K562 (cell line): ENCODE results near the gene NPHP1. TPM values are rescaled to one million over a fixed set of nuclear protein-coding genes. Genes with fewer than 3 reads are reported as not detected.
A peak's percentile ranks its signal among the peaks of the same experiment; 100 is the strongest.

ENCODE experiments used
- CHD4 ChIP-seq: fragments of 200-600 bp; sonication (generic); IDR thresholded peaks from 3 replicates; pipeline ENCODE4 v1.6.1; 2012; ENCODE audit warnings: low read depth, mild to moderate bottlenecking, mixed read lengths, low read length, inconsistent platforms; ENCODE audit not compliant: insufficient read depth, insufficient replicate concordance, poor library complexity, severe bottlenecking
- FOXK2 ChIP-seq, 2 experiments: fragments of 450-650 bp; IDR thresholded peaks in 1 of 2; conservative IDR thresholded peaks in 1 of 2; 2 replicates each; pipeline ENCODE4 v1.6.1; 2016; ENCODE audit warnings: low read depth in 2 of 2, mild to moderate bottlenecking in 1 of 2
- KLF16 ChIP-seq: IDR thresholded peaks from 2 replicates; pipeline ENCODE4 v1.6.1; 2016; ENCODE audit warnings: antibody characterized with exemption
- NR2C2 ChIP-seq, 2 experiments: fragments of 200-800 bp in 1 of 2; sonication (Bioruptor generic) in 1 of 2; sonication (generic) in 1 of 2; formaldehyde crosslinking in 1 of 2; IDR thresholded peaks; 2 replicates each; pipeline versions ENCODE4 v1.6.1 to v1.8.0; 2016 to 2022; ENCODE audit warnings: mild to moderate bottlenecking in 1 of 2, missing compliant biosample characterization in 1 of 2, missing genetic modification characterization in 1 of 2, missing genetic modification reagents in 1 of 2
- OTX1 ChIP-seq: fragments of 450-650 bp; formaldehyde crosslinking; IDR thresholded peaks from 2 replicates; pipeline ENCODE4 v1.4.0; 2022; ENCODE audit warnings: mild to moderate bottlenecking
- PCBP2 ChIP-seq: fragments of 200-400 bp; formaldehyde crosslinking; IDR thresholded peaks from 2 replicates; pipeline ENCODE4 v1.6.1; 2018; ENCODE audit warnings: low read length, low read depth, mild to moderate bottlenecking, moderate library complexity; ENCODE audit not compliant: poor library complexity, severe bottlenecking
- POLR2A ChIP-seq: fragments of 450-650 bp; conservative IDR thresholded peaks from 2 replicates; pipeline ENCODE4 v1.6.1; 2016
- SAFB ChIP-seq: fragments of 200-400 bp; formaldehyde crosslinking; IDR thresholded peaks from 2 replicates; pipeline ENCODE4 v1.6.1; 2017; ENCODE audit warnings: low read depth, low read length, borderline replicate concordance
- ZFP36 ChIP-seq: fragments of 150-350 bp; IDR thresholded peaks from 2 replicates; pipeline ENCODE4 v1.6.1; 2018; ENCODE audit warnings: low read length, low read depth; ENCODE audit not compliant: partially characterized antibody
- ZNF217 ChIP-seq: sonication (generic); formaldehyde crosslinking; IDR thresholded peaks from 2 replicates; pipeline ENCODE4 v1.8.0; 2022; ENCODE audit warnings: mild to moderate bottlenecking, missing genetic modification reagents
- ZNF57 ChIP-seq: fragments of 450-650 bp; formaldehyde crosslinking; IDR thresholded peaks from 2 replicates; pipeline ENCODE4 v1.4.0; 2020; ENCODE audit warnings: mild to moderate bottlenecking, moderate library complexity
- polyA plus RNA-seq, 8 experiments: library from polyadenylated mRNA; depleted of rRNA in 4 of 8; stranded (reverse) in 5 of 8; unstranded in 3 of 8; fragments of >200 nt; fragmentation: Nextera tagmentation in 2 of 8; fragmentation: Illumina TruSeq in 1 of 8; extraction: Ambion mirVana in 2 of 8; extraction: Trizol in 1 of 8; gene quantifications; 2 replicates each; pipeline versions ENCODE4 v1.2.1 to v1.2.3, GENCODE V29; 2011 to 2014; ENCODE audit warnings: inconsistent platforms in 1 of 8, missing spikeins in 1 of 8
- total RNA-seq, 7 experiments: library from RNA; depleted of rRNA in 6 of 7; stranded (reverse); fragments of >200 nt in 6 of 7; fragmentation: Illumina TruSeq in 2 of 7; extraction: Trizol in 2 of 7; gene quantifications; 2 replicates each; pipeline versions ENCODE4 v1.2.1 to v1.2.3, GENCODE V29; 2011 to 2021; ENCODE audit warnings: low replicate concordance in 1 of 7
- TF ChIP-seq, protein P1 (sequence below): fragments of 250-450 bp; sonication (Bioruptor Pico); IDR thresholded peaks from 2 replicates; pipeline ENCODE4 v1.8.0; 2022; ENCODE audit warnings: moderate library complexity, mild to moderate bottlenecking, inconsistent platforms
- TF ChIP-seq, protein P2 (sequence below): fragments of 250-450 bp; sonication (Bioruptor Pico); IDR thresholded peaks from 2 replicates; pipeline ENCODE4 v1.5.0; 2022; ENCODE audit warnings: mild to moderate bottlenecking
- TF ChIP-seq, protein P3 (sequence below): fragments of 250-450 bp; sonication (Bioruptor Pico); IDR thresholded peaks from 2 replicates; pipeline ENCODE4 v1.8.0; 2022; ENCODE audit warnings: inconsistent platforms
- TF ChIP-seq, protein P4 (sequence below): IDR thresholded peaks from 2 replicates; pipeline ENCODE4 v1.6.1; 2011; ENCODE audit warnings: borderline replicate concordance, low read depth, mild to moderate bottlenecking, moderate library complexity, low read length; ENCODE audit not compliant: insufficient read depth, poor library complexity, severe bottlenecking
- TF ChIP-seq, protein P5 (sequence below): sonication (generic); formaldehyde crosslinking; IDR thresholded peaks from 2 replicates; pipeline ENCODE4 v1.4.0; 2020; ENCODE audit warnings: mild to moderate bottlenecking, missing genetic modification reagents

Gene NPHP1
- total and polyA plus RNA-seq, 9 of the 15 experiments (the other 6 are each of a cell fraction or from before 2014, with no cell fraction given), result 0.11 to 0.32 (median 0.20) TPM; not detected in 5

DNA sequence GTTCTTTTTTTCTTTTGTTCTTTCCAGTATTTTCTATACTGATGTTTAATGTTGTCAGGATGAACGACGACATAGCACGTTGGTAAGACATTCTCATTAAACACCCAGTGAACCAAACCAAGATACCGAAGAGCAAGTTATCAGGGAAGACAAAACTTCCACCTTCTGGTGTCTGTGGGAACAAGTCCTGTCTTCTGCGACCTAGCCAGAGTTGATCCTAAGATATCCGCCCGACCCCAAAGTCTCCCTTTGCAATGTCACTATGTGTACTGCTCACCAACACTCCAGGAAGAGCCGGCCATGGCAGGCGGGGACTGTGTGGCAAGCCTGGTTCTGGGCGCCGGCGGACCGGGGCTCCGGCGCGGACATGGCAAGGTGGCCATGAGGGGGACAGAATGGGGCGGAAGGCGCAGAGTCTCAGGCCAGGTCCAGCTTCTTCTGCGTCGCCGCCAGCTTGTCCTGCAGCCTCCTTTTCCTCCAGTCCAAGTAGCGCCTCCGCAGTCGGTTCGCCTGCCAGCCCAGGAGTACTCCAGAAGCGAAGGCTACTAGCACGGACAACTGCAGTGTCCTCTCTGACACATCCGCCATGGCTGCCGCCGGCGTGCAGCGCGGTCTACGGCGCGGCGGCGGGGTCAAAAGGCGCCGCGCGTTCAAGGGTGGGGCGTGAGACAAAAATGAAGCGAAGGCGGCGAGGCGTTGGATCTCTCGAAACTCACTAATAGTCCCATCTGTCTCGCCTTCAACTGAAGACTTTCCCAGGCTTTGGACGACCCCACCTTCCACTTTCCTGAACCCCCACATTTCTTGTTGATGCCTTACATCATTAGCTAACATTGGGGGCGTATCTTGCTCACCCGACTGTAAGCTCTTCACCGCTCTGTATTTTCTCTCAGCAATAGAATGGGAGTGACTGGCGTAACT is 7.4 kb upstream of the NPHP1 start, which contains the start of gene MTLN (continued):
- TF ChIP-seq ZFP36 (no peak), FOXK2 (conservative IDR thresholded peaks at IDR 0.05 in 1 of 2, IDR thresholded peaks at IDR 0.05 in 1 of 2; ENCODE audit: low read depth in 2 of 2) (no peak), ZNF217 (no peak), POLR2A (peak; percentile 96), ZNF57 (CRISPR knock-in tag) (no peak), CHD4 (no peak), OTX1 (no peak), PCBP2 (no peak), SAFB (no peak), KLF16 (peak; percentile 77), NR2C2 (CRISPR knock-in tag; IDR thresholded peaks at IDR 0.05) (peak; percentile 70; the same call in 1 of the 2 replicates), NR2C2 (tag; IDR thresholded peaks at IDR 0.05) (peak; percentile 97)
- TF ChIP-seq, protein P1, sequence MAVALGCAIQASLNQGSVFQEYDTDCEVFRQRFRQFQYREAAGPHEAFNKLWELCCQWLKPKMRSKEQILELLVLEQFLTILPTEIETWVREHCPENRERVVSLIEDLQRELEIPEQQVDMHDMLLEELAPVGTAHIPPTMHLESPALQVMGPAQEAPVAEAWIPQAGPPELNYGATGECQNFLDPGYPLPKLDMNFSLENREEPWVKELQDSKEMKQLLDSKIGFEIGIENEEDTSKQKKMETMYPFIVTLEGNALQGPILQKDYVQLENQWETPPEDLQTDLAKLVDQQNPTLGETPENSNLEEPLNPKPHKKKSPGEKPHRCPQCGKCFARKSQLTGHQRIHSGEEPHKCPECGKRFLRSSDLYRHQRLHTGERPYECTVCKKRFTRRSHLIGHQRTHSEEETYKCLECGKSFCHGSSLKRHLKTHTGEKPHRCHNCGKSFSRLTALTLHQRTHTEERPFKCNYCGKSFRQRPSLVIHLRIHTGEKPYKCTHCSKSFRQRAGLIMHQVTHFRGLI (CRISPR knock-in tag), result no peak
- TF ChIP-seq, protein P2, sequence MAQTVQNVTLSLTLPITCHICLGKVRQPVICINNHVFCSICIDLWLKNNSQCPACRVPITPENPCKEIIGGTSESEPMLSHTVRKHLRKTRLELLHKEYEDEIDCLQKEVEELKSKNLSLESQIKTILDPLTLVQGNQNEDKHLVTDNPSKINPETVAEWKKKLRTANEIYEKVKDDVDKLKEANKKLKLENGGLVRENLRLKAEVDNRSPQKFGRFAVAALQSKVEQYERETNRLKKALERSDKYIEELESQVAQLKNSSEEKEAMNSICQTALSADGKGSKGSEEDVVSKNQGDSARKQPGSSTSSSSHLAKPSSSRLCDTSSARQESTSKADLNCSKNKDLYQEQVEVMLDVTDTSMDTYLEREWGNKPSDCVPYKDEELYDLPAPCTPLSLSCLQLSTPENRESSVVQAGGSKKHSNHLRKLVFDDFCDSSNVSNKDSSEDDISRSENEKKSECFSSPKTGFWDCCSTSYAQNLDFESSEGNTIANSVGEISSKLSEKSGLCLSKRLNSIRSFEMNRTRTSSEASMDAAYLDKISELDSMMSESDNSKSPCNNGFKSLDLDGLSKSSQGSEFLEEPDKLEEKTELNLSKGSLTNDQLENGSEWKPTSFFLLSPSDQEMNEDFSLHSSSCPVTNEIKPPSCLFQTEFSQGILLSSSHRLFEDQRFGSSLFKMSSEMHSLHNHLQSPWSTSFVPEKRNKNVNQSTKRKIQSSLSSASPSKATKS (CRISPR knock-in tag), result no peak
- TF ChIP-seq, protein P3, sequence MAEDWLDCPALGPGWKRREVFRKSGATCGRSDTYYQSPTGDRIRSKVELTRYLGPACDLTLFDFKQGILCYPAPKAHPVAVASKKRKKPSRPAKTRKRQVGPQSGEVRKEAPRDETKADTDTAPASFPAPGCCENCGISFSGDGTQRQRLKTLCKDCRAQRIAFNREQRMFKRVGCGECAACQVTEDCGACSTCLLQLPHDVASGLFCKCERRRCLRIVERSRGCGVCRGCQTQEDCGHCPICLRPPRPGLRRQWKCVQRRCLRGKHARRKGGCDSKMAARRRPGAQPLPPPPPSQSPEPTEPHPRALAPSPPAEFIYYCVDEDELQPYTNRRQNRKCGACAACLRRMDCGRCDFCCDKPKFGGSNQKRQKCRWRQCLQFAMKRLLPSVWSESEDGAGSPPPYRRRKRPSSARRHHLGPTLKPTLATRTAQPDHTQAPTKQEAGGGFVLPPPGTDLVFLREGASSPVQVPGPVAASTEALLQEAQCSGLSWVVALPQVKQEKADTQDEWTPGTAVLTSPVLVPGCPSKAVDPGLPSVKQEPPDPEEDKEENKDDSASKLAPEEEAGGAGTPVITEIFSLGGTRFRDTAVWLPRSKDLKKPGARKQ (CRISPR knock-in tag), result no peak
- TF ChIP-seq, protein P4, sequence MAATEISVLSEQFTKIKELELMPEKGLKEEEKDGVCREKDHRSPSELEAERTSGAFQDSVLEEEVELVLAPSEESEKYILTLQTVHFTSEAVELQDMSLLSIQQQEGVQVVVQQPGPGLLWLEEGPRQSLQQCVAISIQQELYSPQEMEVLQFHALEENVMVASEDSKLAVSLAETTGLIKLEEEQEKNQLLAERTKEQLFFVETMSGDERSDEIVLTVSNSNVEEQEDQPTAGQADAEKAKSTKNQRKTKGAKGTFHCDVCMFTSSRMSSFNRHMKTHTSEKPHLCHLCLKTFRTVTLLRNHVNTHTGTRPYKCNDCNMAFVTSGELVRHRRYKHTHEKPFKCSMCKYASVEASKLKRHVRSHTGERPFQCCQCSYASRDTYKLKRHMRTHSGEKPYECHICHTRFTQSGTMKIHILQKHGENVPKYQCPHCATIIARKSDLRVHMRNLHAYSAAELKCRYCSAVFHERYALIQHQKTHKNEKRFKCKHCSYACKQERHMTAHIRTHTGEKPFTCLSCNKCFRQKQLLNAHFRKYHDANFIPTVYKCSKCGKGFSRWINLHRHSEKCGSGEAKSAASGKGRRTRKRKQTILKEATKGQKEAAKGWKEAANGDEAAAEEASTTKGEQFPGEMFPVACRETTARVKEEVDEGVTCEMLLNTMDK, result no peak
- TF ChIP-seq, protein P5, sequence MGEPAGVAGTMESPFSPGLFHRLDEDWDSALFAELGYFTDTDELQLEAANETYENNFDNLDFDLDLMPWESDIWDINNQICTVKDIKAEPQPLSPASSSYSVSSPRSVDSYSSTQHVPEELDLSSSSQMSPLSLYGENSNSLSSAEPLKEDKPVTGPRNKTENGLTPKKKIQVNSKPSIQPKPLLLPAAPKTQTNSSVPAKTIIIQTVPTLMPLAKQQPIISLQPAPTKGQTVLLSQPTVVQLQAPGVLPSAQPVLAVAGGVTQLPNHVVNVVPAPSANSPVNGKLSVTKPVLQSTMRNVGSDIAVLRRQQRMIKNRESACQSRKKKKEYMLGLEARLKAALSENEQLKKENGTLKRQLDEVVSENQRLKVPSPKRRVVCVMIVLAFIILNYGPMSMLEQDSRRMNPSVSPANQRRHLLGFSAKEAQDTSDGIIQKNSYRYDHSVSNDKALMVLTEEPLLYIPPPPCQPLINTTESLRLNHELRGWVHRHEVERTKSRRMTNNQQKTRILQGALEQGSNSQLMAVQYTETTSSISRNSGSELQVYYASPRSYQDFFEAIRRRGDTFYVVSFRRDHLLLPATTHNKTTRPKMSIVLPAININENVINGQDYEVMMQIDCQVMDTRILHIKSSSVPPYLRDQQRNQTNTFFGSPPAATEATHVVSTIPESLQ (CRISPR knock-in tag), result no peak
